IPS-18a (cell line): ENCODE results near the gene ZSWIM1.

Experiments used
- H3K27ac ChIP-seq: one replicate; pipeline ENCODE4 v1.5.1; 2013; ENCODE audit warnings: low read length
- H3K27me3 ChIP-seq: one replicate; pipeline ENCODE4 v1.6.1; 2013; ENCODE audit warnings: mild to moderate bottlenecking, low read length; ENCODE audit not compliant: control insufficient read depth, insufficient read depth
- H3K36me3 ChIP-seq: one replicate; pipeline ENCODE4 v1.6.1; 2013; ENCODE audit warnings: low read depth, low read length; ENCODE audit not compliant: control insufficient read depth
- H3K4me1 ChIP-seq: one replicate; pipeline ENCODE4 v1.6.1; 2013; ENCODE audit warnings: low read depth, low read length; ENCODE audit not compliant: control insufficient read depth
- H3K4me3 ChIP-seq: one replicate; pipeline ENCODE4 v1.5.1; 2013; ENCODE audit warnings: low read length
- H3K9ac ChIP-seq: one replicate; pipeline ENCODE4 v1.6.1; 2013; ENCODE audit warnings: mild to moderate bottlenecking, low read length, moderate library complexity
- H3K9me3 ChIP-seq: one replicate; pipeline ENCODE4 v1.6.1; 2013; ENCODE audit warnings: low read depth, low read length; ENCODE audit not compliant: control insufficient read depth

Gene ZSWIM1

DNA sequence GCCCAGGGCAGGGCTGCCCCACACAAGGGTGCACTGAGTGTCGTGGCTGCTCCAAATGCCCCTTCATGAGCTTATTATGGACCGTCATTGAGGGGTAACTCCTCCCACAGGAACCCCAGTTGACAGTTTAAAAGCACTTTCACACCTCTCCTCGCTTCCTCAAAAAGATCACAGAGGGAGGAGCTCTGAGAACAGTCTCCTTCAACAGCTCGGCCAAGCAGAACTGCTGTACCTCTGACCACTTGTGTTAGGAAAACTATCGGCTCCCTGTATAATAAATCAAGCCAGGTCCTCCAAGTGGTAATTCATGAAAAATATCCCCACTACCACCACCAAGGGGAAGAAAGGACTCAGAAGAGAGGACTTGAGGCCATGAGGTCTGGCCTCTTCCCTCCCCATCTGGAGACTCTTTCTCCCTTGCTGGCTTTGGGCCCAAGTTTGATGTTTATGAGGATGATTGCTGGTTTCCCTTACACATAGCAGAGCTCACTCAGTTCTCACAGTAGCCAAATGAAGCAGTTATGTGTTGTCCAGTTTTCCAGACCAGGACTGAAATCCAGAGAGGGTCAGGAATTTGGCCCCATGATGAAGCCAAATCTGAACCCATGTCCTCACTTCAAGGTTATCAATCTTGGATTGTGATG, 38.7 kb upstream of the ZSWIM1 start:
- no peak overlapping the region for H3K9ac ChIP-seq
- H3K36me3 ChIP-seq = peaks cover 37% of the 10 kb centered on the region
- H3K9me3 ChIP-seq = no peaks in the 10 kb centered on the region
- no peaks in the 10 kb centered on the region for H3K27me3 ChIP-seq
- no peak overlapping the region for H3K4me3 ChIP-seq
- H3K27ac ChIP-seq = no peak overlapping the region
- H3K4me1 ChIP-seq = no peaks in the 10 kb centered on the region

DNA sequence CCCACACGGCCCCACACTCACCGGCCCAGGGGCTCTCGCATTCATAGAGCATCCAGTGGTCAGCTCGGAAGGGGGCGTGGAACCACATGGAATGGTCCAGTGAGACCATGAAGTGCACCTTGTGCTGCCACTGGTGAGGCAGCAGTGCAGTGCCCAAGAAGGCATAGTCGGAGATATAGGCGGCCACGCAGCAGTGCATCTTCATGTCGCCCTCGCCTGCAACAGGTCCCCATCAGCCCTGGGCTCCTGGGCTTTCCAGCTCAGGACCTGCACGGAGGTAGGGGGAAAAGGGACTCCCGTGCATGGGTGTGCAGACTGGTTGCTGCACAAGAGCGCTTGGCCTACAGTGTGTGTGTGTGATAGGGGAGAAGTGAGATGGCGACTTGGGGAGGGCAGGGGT, 37.5 kb upstream of the ZSWIM1 start:
- no peak overlapping the region for H3K4me3 ChIP-seq
- H3K4me1 ChIP-seq = no peaks in the 10 kb centered on the region
- H3K27me3 ChIP-seq = no peaks in the 10 kb centered on the region
- peaks cover 41% of the 10 kb centered on the region for H3K36me3 ChIP-seq
- H3K9me3 ChIP-seq = no peaks in the 10 kb centered on the region
- no peak overlapping the region for H3K27ac ChIP-seq
- H3K9ac ChIP-seq = no peak overlapping the region

DNA sequence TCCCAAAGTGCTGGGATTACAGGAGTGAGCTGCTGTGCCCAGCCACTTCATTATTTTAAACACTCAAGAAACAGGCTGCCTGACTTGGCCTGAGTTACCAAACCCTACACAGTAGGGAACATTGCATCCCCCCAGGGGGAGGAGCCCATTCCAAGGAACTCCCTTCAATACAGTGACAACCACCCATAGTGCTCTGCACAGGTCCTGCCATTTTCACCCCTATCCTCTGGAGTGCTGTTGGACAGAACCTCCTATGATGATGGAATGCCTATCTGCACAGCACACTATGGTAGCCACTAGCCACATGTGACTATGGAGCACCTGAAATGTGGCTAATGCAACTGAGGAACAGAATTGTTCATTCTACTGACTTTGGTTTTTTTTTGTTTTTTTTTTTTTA, 35.6 kb upstream of the ZSWIM1 start:
- H3K4me1 ChIP-seq = no peaks in the 10 kb centered on the region
- H3K27ac ChIP-seq = no peak overlapping the region
- peaks cover 41% of the 10 kb centered on the region for H3K36me3 ChIP-seq
- no peaks in the 10 kb centered on the region for H3K27me3 ChIP-seq
- no peak overlapping the region for H3K4me3 ChIP-seq
- H3K9me3 ChIP-seq = no peaks in the 10 kb centered on the region
- H3K9ac ChIP-seq = no peak overlapping the region

DNA sequence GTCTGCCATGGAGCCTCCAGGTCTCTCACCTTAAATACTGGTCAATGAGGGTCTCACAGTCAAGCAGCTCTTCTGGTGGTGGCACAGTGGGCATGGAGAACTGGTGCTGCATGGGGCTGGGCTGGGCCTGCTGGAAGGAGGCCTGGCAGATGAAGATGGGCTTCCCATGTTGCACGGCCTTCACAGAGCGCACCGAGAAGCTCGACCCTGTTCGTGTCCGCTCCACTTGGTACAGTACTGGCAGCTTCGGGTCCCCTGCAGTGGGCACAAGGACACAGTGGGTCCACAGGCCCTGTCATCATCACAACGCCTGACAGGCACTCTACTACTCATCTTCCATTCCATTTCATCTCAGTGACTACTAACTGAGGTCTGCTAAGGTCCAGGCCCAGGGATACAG, 32.6 kb upstream of the ZSWIM1 start:
- H3K4me1 ChIP-seq = peaks cover 5% of the 10 kb centered on the region
- no peak overlapping the region for H3K4me3 ChIP-seq
- no peaks in the 10 kb centered on the region for H3K9me3 ChIP-seq
- H3K27me3 ChIP-seq = no peaks in the 10 kb centered on the region
- peaks cover 20% of the 10 kb centered on the region for H3K36me3 ChIP-seq
- H3K27ac ChIP-seq = no peak overlapping the region
- no peak overlapping the region for H3K9ac ChIP-seq

GRCh38 chr20:45848969-45849582, 32.0 kb upstream of the ZSWIM1 start:
- Histone ChIP-seq H3K4me3 (no peak overlapping the region), H3K9ac (no peak overlapping the region), H3K36me3 (peaks cover 14% of the 10 kb centered on the region), H3K4me1 (peaks cover 10% of the 10 kb centered on the region), H3K27ac (no peak overlapping the region), H3K9me3 (no peaks in the 10 kb centered on the region), H3K27me3 (no peaks in the 10 kb centered on the region)

GRCh38 chr20:45850238-45850637, 30.8 kb upstream of the ZSWIM1 start:
- H3K9ac ChIP-seq = no peak overlapping the region
- no peaks in the 10 kb centered on the region for H3K27me3 ChIP-seq
- H3K36me3 ChIP-seq = peaks cover 8% of the 10 kb centered on the region
- H3K9me3 ChIP-seq = no peaks in the 10 kb centered on the region
- H3K4me3 ChIP-seq = no peak overlapping the region
- H3K4me1 ChIP-seq = peaks cover 10% of the 10 kb centered on the region
- H3K27ac ChIP-seq = no peak overlapping the region

DNA sequence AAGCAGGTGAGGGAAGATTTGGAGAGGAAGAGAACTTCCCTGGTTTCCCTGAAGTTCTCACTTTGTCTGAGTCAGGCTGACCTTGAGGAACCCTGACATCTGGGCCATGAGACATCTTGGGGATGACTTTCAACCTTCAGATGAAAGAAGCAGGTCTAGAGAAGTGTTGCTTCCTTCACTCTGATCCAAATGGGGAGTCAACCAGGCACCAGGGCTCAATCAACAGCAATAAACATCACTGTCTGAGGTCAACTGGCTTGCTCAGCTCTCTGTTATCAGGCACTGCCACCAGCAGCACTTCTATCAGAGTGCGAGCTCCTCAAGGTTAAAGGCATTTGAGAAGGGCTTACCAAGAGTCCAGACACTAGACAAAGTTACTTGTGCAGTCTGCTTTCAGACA, 30.1 kb upstream of the ZSWIM1 start:
- H3K9ac ChIP-seq = no peak overlapping the region
- peaks cover 8% of the 10 kb centered on the region for H3K36me3 ChIP-seq

GRCh38 chr20:45851501-45851900, 29.5 kb upstream of the ZSWIM1 start:
- no peaks in the 10 kb centered on the region for H3K9me3 ChIP-seq
- H3K9ac ChIP-seq = no peak overlapping the region
- H3K4me1 ChIP-seq = peaks cover 10% of the 10 kb centered on the region
- peaks cover 5% of the 10 kb centered on the region for H3K36me3 ChIP-seq
- no peak overlapping the region for H3K27ac ChIP-seq
- no peaks in the 10 kb centered on the region for H3K27me3 ChIP-seq
- no peak overlapping the region for H3K4me3 ChIP-seq

More for the DNA sequence above, 30.1 kb upstream of the ZSWIM1 start:
- Histone ChIP-seq H3K4me1 (peaks cover 10% of the 10 kb centered on the region), H3K27me3 (no peaks in the 10 kb centered on the region), H3K9me3 (no peaks in the 10 kb centered on the region), H3K4me3 (no peak overlapping the region), H3K27ac (no peak overlapping the region)

- Histone ChIP-seq H3K27me3 (no peaks in the 10 kb centered on the region), H3K4me1 (peaks cover 10% of the 10 kb centered on the region), H3K9me3 (no peaks in the 10 kb centered on the region), H3K27ac (no peak overlapping the region), H3K9ac (no peak overlapping the region), H3K36me3 (peaks cover 5% of the 10 kb centered on the region), H3K4me3 (no peak overlapping the region)
These were observed 28.7 kb upstream of the ZSWIM1 start for GRCh38 chr20:45852326-45852725.

DNA sequence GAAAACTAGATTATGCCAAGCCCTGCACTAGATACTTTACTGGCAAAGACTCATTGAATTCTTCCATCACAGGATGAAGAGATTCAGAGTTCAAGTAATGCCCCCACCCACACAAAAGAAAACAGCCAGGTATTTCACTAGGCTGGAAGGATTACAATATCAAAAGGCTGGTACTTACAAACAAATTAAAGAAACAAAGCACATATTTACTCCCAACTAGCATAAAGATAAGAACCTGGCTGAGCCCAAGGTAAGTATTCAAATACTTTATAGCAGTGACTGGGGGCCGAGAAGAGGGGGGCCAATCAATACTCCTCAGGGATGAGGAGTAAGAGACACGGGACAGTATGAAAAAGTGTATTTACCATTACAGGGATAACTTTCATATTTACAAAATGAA, 27.5 kb upstream of the ZSWIM1 start:
- Histone ChIP-seq H3K9me3 (no peaks in the 10 kb centered on the region), H3K9ac (no peak overlapping the region), H3K27me3 (no peaks in the 10 kb centered on the region), H3K4me3 (peak overlapping the region; percentile 17), H3K27ac (no peak overlapping the region), H3K4me1 (peaks cover 15% of the 10 kb centered on the region), H3K36me3 (no peaks in the 10 kb centered on the region)

GRCh38 chr20:45857114-45857881, 23.7 kb upstream of the ZSWIM1 start, which contains the start of the genes ACOT8 and ZSWIM3:
TSS of gene ACOT8 (minus strand) at chr20:45857392. CDS start at chr20:45857315, 77 bp downstream.
TSS of gene ZSWIM3 (plus strand) at chr20:45857614. CDS start at chr20:45857826, 212 bp downstream.
- no peaks in the 10 kb centered on the region for H3K27me3 ChIP-seq

More at GRCh38 chr20:45857114-45857881, 23.7 kb upstream of the ZSWIM1 start, which contains the start of the genes ACOT8 and ZSWIM3:
- no peaks in the 10 kb centered on the region for H3K9me3 ChIP-seq
- H3K27ac ChIP-seq = no peak within 1 kb of the TSS
- peak within 1 kb of the TSS; percentile 43 for H3K9ac ChIP-seq
- H3K4me1 ChIP-seq = peaks cover 25% of the 10 kb centered on the region
- peak within 1 kb of the TSS; percentile 70 for H3K4me3 ChIP-seq
- no peaks in the 10 kb centered on the region for H3K36me3 ChIP-seq
